ENCODE data around the gene FLNC. TPM values are rescaled to one million over a fixed set of nuclear protein-coding genes. Genes with fewer than 3 reads are reported as not detected.

The FLNC gene
- total RNA-seq: under 1 TPM; 0.16 to 0.33 (median 0.25) TPM

DNA sequence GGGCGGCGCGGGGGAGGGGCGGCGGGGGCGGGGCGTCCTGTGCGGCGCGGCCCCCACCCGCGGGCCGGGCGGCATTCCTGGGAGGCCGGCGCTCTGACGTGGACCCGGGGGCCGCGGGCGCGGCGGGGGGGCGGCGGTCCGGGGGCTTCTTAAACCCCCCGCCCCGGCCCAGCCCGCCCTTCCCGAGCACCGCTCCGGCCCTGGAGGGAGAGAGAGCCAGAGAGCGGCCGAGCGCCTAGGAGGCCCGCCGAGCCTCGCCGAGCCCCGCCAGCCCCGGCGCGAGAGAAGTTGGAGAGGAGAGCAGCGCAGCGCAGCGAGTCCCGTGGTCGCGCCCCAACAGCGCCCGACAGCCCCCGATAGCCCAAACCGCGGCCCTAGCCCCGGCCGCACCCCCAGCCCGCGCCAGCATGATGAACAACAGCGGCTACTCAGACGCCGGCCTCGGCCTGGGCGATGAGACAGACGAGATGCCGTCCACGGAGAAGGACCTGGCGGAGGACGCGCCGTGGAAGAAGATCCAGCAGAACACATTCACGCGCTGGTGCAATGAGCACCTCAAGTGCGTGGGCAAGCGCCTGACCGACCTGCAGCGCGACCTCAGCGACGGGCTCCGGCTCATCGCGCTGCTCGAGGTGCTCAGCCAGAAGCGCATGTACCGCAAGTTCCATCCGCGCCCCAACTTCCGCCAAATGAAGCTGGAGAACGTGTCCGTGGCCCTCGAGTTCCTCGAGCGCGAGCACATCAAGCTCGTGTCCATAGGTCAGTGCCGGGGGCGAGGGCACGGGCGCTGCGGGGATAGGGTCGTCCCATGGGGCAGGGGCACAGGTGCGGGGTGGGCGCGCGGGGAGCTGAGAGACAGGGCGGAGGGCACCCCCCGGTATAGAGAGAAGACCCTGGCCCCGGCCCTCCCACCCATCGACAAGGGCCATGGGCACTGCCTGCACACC lies at the start of gene FLNC:
Gene FLNC, plus strand, starts transcription at position 176 of the 947 bp plus-strand sequence. Its CDS starts 232 bp downstream, at position 408.
- H3K36me3 Mint-ChIP-seq (ENCODE audit: insufficient read depth): no peaks in the 10 kb centered on the region
- H3K4me3 Mint-ChIP-seq: peak within 1 kb of the TSS; percentile 67
- H3K4me1 Mint-ChIP-seq (ENCODE audit: low read depth): peaks cover 12% of the 10 kb centered on the region
- ATAC-seq (peak; percentile 57 to 68), DNase-seq (peak; percentile 21)
- H3K27me3 Mint-ChIP-seq (ENCODE audit: low read depth): peaks cover 47% of the 10 kb centered on the region
- no peaks in the 10 kb centered on the region for H3K9me3 Mint-ChIP-seq

GRCh38 chr7:128781126-128781525 lies 49.1 kb upstream of the FLNC start:
- no peak overlapping the region for H3K4me3 Mint-ChIP-seq
- DNase-seq (no peak), ATAC-seq (no peak)
- no peaks in the 10 kb centered on the region for H3K27me3 Mint-ChIP-seq (ENCODE audit: low read depth)
- H3K36me3 Mint-ChIP-seq (ENCODE audit: insufficient read depth): peaks cover 3% of the 10 kb centered on the region
- peaks cover 18% of the 10 kb centered on the region for H3K9me3 Mint-ChIP-seq
- H3K4me1 Mint-ChIP-seq (ENCODE audit: low read depth): peaks cover 10% of the 10 kb centered on the region

DNA sequence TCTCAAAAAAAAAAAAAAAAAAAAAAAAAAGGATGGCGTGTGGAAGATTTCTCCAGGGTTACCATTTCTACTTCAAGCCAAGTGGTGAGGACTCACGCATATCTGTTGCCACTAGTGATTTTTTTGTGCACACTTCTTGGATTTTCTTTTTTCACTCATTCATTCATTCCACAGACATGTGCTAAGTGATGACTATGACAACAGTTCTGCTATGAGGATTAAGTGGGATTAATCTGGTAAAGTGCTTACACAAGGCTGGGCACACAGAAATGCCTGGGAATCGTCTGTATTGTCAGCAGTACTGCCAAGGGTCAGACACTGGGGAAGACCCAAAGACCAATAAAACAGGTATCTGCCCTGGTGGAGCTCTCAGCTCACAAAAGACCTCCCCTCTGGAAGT lies 48.4 kb upstream of the FLNC start:
- H3K9me3 Mint-ChIP-seq: peaks cover 14% of the 10 kb centered on the region
- DNase-seq (no peak), ATAC-seq (no peak)
- H3K36me3 Mint-ChIP-seq (ENCODE audit: insufficient read depth): peaks cover 3% of the 10 kb centered on the region
- H3K4me1 Mint-ChIP-seq (ENCODE audit: low read depth): peaks cover 10% of the 10 kb centered on the region
- H3K27me3 Mint-ChIP-seq (ENCODE audit: low read depth): no peaks in the 10 kb centered on the region
- H3K4me3 Mint-ChIP-seq: no peak overlapping the region

GRCh38 chr7:128783143-128783861 lies 46.9 kb upstream of the FLNC start:
- DNase-seq (no peak), ATAC-seq (no peak)
- Mint-ChIP-seq H3K4me1 (ENCODE audit: low read depth) (no peaks in the 10 kb centered on the region), H3K27me3 (ENCODE audit: low read depth) (no peaks in the 10 kb centered on the region), H3K4me3 (no peak overlapping the region), H3K9me3 (no peaks in the 10 kb centered on the region), H3K36me3 (ENCODE audit: insufficient read depth) (no peaks in the 10 kb centered on the region)

DNA sequence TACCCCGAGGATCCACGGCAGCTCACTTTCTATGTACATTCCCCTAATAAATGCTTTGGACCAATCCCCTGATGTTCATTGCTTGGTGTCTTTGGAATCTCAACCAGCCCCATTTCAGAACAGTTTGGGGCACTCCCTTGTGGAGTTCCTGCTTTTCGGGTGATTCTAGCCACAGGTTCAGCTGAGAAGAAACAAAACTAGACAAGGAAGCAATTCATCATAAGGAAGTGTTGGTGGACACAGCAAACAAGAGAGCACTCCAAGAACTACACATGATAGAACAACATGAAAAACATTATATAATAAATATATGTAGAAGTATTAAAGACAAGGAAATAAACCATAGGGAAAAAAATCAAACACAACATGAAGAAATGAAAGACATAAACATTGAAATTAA lies 44.5 kb upstream of the FLNC start:
- DNase-seq: no peak
- Mint-ChIP-seq H3K4me3 (no peak overlapping the region), H3K36me3 (ENCODE audit: insufficient read depth) (no peaks in the 10 kb centered on the region), H3K9me3 (no peaks in the 10 kb centered on the region), H3K4me1 (ENCODE audit: low read depth) (peaks cover 4% of the 10 kb centered on the region), H3K27me3 (ENCODE audit: low read depth) (no peaks in the 10 kb centered on the region)
- no peak for ATAC-seq

GRCh38 chr7:128788446-128789412 lies 41.5 kb upstream of the FLNC start:
- ATAC-seq (no peak), DNase-seq (no peak)
- peaks cover 8% of the 10 kb centered on the region for H3K4me1 Mint-ChIP-seq (ENCODE audit: low read depth)
- no peaks in the 10 kb centered on the region for H3K9me3 Mint-ChIP-seq
- no peaks in the 10 kb centered on the region for H3K36me3 Mint-ChIP-seq (ENCODE audit: insufficient read depth)
- peak overlapping the region; percentile 81 for H3K4me3 Mint-ChIP-seq
- H3K27me3 Mint-ChIP-seq (ENCODE audit: low read depth): no peaks in the 10 kb centered on the region

DNA sequence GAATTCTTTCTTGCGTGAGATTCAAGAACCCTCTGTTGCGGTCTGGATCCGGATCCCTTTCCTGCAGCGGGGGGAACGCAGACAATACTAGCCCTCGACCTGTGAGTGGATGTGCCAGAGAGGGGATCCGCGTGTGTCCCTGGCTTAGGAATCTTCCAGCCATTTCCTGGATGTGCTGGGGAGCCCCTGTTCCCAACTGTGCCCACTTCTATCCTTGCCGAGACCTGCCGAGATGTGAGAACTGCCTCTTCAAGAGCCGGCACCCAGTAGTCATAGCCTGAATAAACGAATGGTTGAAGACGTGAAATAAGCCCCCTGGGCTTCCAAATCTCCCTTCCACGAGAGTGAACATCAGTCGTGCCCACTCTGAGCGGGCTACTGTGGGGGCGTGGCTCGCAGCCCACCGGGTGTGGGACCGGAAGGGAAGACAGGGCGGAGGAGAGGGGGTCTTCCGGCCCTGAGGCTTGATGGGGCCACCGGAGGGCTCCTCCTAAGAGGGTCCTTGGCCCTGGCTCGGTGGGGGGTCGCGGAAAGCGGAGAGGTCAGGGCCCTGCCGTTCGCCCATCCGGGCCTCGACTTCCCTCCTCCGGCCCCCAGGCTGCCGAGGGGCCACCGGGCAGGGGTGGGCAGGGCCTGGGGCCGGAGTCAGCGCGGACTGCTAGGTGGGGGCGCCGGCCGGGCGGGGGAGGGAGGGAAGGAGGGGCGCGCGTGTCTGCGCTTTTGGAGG lies 39.7 kb upstream of the FLNC start:
- Mint-ChIP-seq H3K4me1 (ENCODE audit: low read depth) (peaks cover 8% of the 10 kb centered on the region), H3K36me3 (ENCODE audit: insufficient read depth) (no peaks in the 10 kb centered on the region), H3K4me3 (peak overlapping the region; percentile 81), H3K9me3 (no peaks in the 10 kb centered on the region), H3K27me3 (ENCODE audit: low read depth) (no peaks in the 10 kb centered on the region)
- ATAC-seq (peak in 1 of 2 donors; percentile 2), DNase-seq (no peak)

DNA sequence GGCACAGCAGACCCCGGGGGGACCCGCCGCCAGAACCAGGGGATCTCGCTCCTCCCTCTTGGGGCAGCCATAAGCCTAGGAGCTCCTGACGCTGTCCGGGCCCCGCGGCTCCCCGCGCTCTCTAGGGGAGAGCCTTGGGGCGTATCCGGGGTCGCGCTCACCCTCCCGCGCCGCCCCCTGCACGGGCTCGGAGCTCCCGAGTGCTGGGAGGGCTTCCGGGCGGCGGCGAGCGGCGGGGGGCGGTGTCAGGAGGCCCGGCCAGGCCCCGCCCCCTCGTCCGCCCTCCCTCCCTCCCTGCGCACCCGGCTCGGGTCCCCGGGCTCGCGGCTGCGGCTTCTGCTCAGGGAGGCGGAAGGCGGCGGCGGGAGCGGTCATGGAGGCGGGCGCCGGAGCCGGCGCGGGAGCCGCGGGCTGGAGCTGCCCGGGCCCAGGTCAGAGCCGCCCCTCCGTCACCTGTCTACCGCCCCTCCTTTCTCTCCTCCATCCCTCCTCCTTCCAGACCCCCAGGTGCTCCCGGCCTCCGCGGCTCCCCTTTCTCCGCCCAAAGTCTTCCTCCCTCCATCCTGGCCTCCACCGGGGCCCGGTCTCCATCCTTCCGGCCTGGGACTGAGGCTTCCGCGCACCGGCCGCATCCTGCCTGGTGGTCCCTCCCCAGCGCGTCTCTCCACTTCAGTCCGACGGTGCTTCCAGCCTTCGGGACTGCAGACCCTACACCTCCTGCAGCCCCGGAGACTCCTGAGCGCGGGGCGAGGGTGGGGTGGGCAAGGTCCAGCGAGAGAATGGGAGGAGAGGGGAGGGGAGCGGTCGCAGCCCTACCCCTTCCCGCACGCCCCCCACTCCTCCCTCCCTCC lies 38.9 kb upstream of the FLNC start, which contains the start of gene CCDC136:
Gene CCDC136, plus strand, starts transcription at position 848 of the 851 bp plus-strand sequence. CDS start 444 bp downstream, outside the sequence.
- H3K4me3 Mint-ChIP-seq: peak within 1 kb of the TSS; percentile 81
- peaks cover 8% of the 10 kb centered on the region for H3K4me1 Mint-ChIP-seq (ENCODE audit: low read depth)
- no peaks in the 10 kb centered on the region for H3K36me3 Mint-ChIP-seq (ENCODE audit: insufficient read depth)
- peak; percentile 75 for DNase-seq
- peak; percentile 93 to 94 for ATAC-seq
- no peaks in the 10 kb centered on the region for H3K27me3 Mint-ChIP-seq (ENCODE audit: low read depth)
- no peaks in the 10 kb centered on the region for H3K9me3 Mint-ChIP-seq

DNA sequence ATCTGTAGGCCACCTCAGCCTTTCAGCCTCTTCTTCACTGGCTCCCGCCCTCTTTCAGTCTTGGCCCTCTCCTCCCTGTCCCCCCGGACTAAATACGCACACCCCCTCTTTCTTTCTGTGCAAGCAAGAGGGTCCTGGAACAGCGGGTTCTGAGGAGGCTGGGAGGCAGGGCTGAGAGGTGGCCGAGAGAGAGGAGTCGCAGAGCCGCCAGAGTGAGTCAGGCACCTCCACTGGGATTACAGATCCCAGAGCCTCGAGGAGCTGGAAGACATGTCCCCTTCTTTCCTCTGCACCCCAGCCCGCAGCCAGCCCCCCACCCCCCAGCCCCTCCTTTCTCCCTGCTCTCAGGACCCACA lies 38.3 kb upstream of the FLNC start:
- no peaks in the 10 kb centered on the region for H3K27me3 Mint-ChIP-seq (ENCODE audit: low read depth)

GRCh38 chr7:128792471-128793180 lies 37.6 kb upstream of the FLNC start:
- DNase-seq (no peak), ATAC-seq (no peak)
- Mint-ChIP-seq H3K4me1 (ENCODE audit: low read depth) (peaks cover 8% of the 10 kb centered on the region), H3K4me3 (peak overlapping the region; percentile 60), H3K36me3 (ENCODE audit: insufficient read depth) (no peaks in the 10 kb centered on the region), H3K9me3 (no peaks in the 10 kb centered on the region), H3K27me3 (ENCODE audit: low read depth) (no peaks in the 10 kb centered on the region)

More for the DNA sequence above, 38.3 kb upstream of the FLNC start:
- H3K4me1 Mint-ChIP-seq (ENCODE audit: low read depth): peaks cover 8% of the 10 kb centered on the region
- no peaks in the 10 kb centered on the region for H3K9me3 Mint-ChIP-seq
- H3K4me3 Mint-ChIP-seq: peak overlapping the region; percentile 81
- DNase-seq (no peak), ATAC-seq (no peak)
- H3K36me3 Mint-ChIP-seq (ENCODE audit: insufficient read depth): no peaks in the 10 kb centered on the region

- DNase-seq (no peak), ATAC-seq (no peak)
- peaks cover 8% of the 10 kb centered on the region for H3K4me1 Mint-ChIP-seq (ENCODE audit: low read depth)
- H3K27me3 Mint-ChIP-seq (ENCODE audit: low read depth): no peaks in the 10 kb centered on the region
- H3K36me3 Mint-ChIP-seq (ENCODE audit: insufficient read depth): no peaks in the 10 kb centered on the region
- H3K4me3 Mint-ChIP-seq: no peak overlapping the region
- no peaks in the 10 kb centered on the region for H3K9me3 Mint-ChIP-seq
These were observed 37.0 kb upstream of the FLNC start for GRCh38 chr7:128793181-128793547.

- Mint-ChIP-seq H3K4me1 (ENCODE audit: low read depth) (peaks cover 8% of the 10 kb centered on the region), H3K27me3 (ENCODE audit: low read depth) (no peaks in the 10 kb centered on the region), H3K36me3 (ENCODE audit: insufficient read depth) (no peaks in the 10 kb centered on the region), H3K4me3 (no peak overlapping the region), H3K9me3 (no peaks in the 10 kb centered on the region)
- DNase-seq (no peak), ATAC-seq (no peak)
These were observed 36.2 kb upstream of the FLNC start for GRCh38 chr7:128794020-128794419.
